ENCODE data around the gene MFSD8.
"Not testable (repeated sequence)": the region's sequence is repeated elsewhere in the genome, so short reads cannot be mapped to it uniquely, and the experiment has no call there.

Gene MFSD8

GRCh38 chr4:127930175-127930574, 34.8 kb downstream of the MFSD8 start:
- DNase-seq, result no peak

GRCh38 chr4:127925720-127926119, 39.3 kb downstream of the MFSD8 start:
- not testable (repeated sequence) for DNase-seq

GRCh38 chr4:127922226-127922625, 42.7 kb downstream of the MFSD8 start:
- DNase-seq, result no peak

GRCh38 chr4:127920521-127920920, 44.5 kb downstream of the MFSD8 start:
- no peak for DNase-seq

GRCh38 chr4:127917151-127917550, 47.8 kb downstream of the MFSD8 start:
- DNase-seq, result no peak

- no peak for DNase-seq
Measured at GRCh38 chr4:127916512-127916911, 48.5 kb downstream of the MFSD8 start.

- no peak for DNase-seq
Measured at GRCh38 chr4:127905029-127905428, 59.9 kb downstream of the MFSD8 start.

GRCh38 chr4:127899682-127900081, 65.3 kb downstream of the MFSD8 start:
- DNase-seq, result not testable (repeated sequence)

GRCh38 chr4:127896528-127896927, 68.4 kb downstream of the MFSD8 start:
- no peak for DNase-seq

- DNase-seq, result no peak
Measured at GRCh38 chr4:127896069-127896468, 68.9 kb downstream of the MFSD8 start.

GRCh38 chr4:127889903-127890302, 75.1 kb downstream of the MFSD8 start:
- DNase-seq, result no peak

- DNase-seq, result no peak
Measured at GRCh38 chr4:127888559-127888958, 76.4 kb downstream of the MFSD8 start.

GRCh38 chr4:127881563-127881864, 83.5 kb downstream of the MFSD8 start:
- DNase-seq, result no peak

GRCh38 chr4:127880763-127881562, 84.0 kb downstream of the MFSD8 start, which contains the start of gene PLK4:
Gene PLK4 (plus strand): TSS chr4:127880893. CDS start chr4:127881135, 242 bp downstream.
- peak; percentile 95 for DNase-seq

GRCh38 chr4:127875791-127876190, 89.2 kb downstream of the MFSD8 start:
- no peak for DNase-seq

- DNase-seq, result no peak
Measured at GRCh38 chr4:127870688-127871087, 94.3 kb downstream of the MFSD8 start.

GRCh38 chr4:127870281-127870680, 94.7 kb downstream of the MFSD8 start:
- no peak for DNase-seq

- no peak for DNase-seq
Measured at GRCh38 chr4:127868196-127868595, 96.8 kb downstream of the MFSD8 start.

Data from KG1 (cell line).